ENCODE data around the gene PTGDR.

DNA sequence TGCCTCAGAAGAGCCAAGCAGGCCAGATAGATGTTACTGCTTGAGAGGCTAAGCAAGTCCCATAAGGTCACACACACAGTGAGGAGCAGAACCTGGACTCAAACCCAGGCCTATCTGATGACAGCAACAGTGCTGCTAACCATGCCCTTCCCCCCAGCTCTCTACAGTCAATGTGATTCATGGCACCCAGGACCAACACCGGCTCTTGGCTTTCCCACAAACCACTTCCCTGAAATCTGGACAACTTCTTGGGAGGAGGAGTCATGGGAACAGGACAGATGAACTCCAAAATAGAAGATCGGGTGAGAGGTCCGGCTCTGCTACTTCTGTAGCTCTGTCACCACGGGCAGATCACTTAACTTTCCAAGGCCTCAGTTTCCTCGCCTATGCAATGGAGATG, 716 bp upstream of the PTGDR start:
- TF ChIP-seq, protein P1, sequence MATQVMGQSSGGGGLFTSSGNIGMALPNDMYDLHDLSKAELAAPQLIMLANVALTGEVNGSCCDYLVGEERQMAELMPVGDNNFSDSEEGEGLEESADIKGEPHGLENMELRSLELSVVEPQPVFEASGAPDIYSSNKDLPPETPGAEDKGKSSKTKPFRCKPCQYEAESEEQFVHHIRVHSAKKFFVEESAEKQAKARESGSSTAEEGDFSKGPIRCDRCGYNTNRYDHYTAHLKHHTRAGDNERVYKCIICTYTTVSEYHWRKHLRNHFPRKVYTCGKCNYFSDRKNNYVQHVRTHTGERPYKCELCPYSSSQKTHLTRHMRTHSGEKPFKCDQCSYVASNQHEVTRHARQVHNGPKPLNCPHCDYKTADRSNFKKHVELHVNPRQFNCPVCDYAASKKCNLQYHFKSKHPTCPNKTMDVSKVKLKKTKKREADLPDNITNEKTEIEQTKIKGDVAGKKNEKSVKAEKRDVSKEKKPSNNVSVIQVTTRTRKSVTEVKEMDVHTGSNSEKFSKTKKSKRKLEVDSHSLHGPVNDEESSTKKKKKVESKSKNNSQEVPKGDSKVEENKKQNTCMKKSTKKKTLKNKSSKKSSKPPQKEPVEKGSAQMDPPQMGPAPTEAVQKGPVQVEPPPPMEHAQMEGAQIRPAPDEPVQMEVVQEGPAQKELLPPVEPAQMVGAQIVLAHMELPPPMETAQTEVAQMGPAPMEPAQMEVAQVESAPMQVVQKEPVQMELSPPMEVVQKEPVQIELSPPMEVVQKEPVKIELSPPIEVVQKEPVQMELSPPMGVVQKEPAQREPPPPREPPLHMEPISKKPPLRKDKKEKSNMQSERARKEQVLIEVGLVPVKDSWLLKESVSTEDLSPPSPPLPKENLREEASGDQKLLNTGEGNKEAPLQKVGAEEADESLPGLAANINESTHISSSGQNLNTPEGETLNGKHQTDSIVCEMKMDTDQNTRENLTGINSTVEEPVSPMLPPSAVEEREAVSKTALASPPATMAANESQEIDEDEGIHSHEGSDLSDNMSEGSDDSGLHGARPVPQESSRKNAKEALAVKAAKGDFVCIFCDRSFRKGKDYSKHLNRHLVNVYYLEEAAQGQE (IDR thresholded peaks at IDR 0.05; ENCODE audit: insufficient read depth in 1 of 2, low read depth in 2 of 2, low read length in 2 of 2), result no peak
- TF ChIP-seq POLR2AphosphoS5 (IDR thresholded peaks at IDR 0.05; ENCODE audit: low read depth, low read length) (no peak), TAF1 (IDR thresholded peaks at IDR 0.05; ENCODE audit: borderline replicate concordance, insufficient read depth, low read length) (no peak), SIN3A (IDR thresholded peaks at IDR 0.05; ENCODE audit: borderline replicate concordance, insufficient read depth, low read length) (no peak), FOXP2 (optimal IDR thresholded peaks at IDR 0.05; ENCODE audit: borderline replicate concordance, extremely low read depth, extremely low read length, insufficient read depth) (no peak)
